Uterus (tissue), 2 donors: ENCODE measurements around the gene PHLPP2.

Experiments
- POLR2A ChIP-seq, 2 donors: fragments of 450-650 bp; IDR thresholded peaks; one replicate each; pipeline ENCODE4 v1.6.1; 2016; ENCODE audit warnings: antibody characterized with exemption in 2 of 2, mild to moderate bottlenecking in 1 of 2, moderate library complexity in 1 of 2
- TF ChIP-seq, protein P1 (sequence below), 4 experiments: fragments of 200-600 bp in 2 of 4; fragments of 450-650 bp in 2 of 4; sonication (generic) in 2 of 4; IDR thresholded peaks; one replicate each; pipeline ENCODE4 v1.5.1; 2016 to 2019; ENCODE audit warnings: antibody characterized with exemption in 4 of 4, mild to moderate bottlenecking in 2 of 4, moderate library complexity in 1 of 4

DNA sequence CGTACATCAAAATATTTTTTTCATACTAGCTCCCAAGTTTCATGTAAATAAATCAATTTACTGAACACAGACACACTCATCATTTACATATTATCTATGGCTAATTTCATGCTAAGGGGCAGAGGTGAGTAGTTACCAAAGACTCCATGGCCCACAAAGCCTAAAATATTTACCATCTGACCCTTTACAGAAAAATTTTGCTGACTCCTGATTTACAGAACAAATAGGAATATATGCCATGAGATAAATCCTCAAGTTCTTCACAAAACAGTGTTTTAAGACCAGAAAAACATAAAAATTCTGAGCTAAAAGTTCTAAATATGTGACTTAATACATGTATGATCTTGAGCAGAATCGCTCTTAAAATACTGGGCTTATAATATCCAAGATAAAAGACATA, 36.6 kb upstream of the PHLPP2 start:
- TF ChIP-seq, protein P1, sequence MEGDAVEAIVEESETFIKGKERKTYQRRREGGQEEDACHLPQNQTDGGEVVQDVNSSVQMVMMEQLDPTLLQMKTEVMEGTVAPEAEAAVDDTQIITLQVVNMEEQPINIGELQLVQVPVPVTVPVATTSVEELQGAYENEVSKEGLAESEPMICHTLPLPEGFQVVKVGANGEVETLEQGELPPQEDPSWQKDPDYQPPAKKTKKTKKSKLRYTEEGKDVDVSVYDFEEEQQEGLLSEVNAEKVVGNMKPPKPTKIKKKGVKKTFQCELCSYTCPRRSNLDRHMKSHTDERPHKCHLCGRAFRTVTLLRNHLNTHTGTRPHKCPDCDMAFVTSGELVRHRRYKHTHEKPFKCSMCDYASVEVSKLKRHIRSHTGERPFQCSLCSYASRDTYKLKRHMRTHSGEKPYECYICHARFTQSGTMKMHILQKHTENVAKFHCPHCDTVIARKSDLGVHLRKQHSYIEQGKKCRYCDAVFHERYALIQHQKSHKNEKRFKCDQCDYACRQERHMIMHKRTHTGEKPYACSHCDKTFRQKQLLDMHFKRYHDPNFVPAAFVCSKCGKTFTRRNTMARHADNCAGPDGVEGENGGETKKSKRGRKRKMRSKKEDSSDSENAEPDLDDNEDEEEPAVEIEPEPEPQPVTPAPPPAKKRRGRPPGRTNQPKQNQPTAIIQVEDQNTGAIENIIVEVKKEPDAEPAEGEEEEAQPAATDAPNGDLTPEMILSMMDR (IDR thresholded peaks at IDR 0.05), result no peak
- no peak for TF ChIP-seq POLR2A (IDR thresholded peaks at IDR 0.05)
